ENCODE measurements around the gene SLC25A39.
A peak's percentile ranks its signal among the peaks of the same experiment; 100 is the strongest.
"Not testable (repeated sequence)": the region's sequence is repeated elsewhere in the genome, so short reads cannot be mapped to it uniquely, and the experiment has no call there.

The SLC25A39 gene

DNA sequence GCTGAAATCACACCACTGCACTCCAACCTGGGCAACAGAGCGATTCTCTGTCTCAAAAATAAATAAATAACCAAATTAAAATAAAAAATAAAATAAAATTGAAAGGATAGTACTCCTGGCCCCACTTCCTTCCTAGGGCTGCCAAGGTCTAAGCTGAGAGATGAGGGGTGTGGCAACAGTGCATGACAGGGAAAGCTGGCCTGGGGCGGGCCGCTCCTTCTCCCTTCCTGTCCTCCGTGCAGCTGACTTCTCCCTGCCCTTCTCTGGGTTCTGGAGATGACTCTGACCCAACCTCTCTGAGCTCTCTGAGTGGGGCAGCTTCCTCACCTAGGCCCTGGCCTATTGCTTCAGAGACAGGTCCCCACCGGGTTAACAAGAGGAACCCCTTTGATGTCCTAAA is 8.7 kb upstream of the SLC25A39 start:
- DNase-seq = no peak

- DNase-seq = peak; percentile 28
These were observed 6.7 kb upstream of the SLC25A39 start for GRCh38 chr17:44331249-44331760.

GRCh38 chr17:44330263-44330662 is 5.6 kb upstream of the SLC25A39 start:
- not testable (repeated sequence) for DNase-seq

DNA sequence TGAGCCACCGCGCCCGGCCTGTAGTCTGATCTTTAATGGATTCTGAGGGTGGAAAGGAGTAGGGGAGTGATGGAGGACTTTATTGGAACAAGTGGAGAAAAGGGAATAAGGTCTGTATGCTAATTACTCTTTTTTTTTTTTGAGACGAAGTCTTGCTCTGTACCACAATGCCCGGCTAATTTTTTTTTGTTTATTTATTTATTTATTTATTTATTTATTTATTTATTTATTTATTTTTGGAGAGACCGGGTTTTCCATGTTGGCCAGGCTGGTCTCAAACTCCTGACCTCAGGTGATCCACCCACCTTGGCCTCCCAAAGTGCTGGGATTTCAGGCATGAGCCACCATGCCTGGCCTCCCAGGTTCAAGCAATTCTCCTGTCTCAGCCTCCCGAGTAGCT is 4.9 kb upstream of the SLC25A39 start:
- DNase-seq = not testable (repeated sequence)

DNA sequence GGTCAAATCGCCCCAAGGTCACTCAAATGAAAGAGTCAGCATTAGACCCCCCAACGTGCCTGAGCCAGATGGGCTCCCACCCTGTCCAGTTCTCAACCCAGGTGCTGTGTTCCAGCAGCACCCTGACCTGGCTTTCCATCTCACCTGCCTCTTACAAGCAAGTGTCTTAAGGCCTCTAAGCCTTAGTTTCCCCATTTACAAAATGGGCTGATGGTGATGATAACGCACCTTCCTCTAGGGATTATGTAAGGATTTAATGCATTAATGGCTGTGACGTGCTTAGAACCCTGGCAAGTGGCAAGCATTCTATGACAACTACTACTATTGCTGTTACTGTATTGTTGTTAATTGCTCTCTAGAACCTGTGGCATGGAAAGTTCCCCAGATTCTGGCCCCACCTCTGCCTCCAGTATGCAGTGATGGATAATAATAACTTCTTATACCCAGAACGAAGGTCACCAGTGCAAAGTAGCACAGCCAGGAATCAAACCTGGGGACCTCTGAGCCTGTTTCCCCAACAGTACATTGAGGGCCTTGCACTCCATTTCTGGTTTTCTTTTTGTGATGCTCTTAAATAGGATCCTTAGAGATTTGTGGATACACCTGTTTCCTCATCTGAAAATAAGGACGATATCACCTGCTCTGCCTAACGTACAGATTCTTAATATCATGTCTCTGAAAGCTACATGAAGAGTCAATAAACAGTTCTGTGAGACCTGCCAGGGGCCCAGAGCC is 3.3 kb upstream of the SLC25A39 start:
- DNase-seq = no peak

DNA sequence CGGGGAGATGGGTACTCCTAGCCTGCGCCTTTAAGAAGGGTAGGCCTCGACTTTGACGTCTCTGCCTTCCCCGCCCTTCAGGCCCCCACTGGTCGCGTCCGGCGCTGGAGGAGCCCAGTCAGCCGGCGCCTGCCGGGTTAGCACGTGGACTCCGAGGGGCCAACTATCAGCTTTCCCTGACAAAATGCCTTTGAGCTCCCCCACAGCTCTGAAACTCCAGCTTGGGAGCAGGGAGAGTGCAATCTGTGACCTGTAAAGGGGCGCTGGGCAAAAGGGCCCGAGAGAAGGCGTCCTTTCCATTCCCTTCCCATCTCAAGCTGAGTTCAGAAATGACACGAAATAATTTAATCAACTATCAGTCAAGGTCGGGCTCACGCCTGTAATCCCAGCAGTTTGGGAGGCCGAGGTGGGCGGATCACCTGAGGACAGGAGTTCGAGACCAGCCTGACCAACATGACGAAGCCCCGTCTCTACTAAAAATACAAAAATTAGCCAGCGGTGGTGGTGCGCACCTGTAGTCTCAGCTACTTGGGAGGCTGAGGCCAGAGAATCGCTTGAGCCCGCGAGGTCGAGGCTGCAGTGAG is 2.3 kb upstream of the SLC25A39 start:
- DNase-seq = peak; percentile 90

DNA sequence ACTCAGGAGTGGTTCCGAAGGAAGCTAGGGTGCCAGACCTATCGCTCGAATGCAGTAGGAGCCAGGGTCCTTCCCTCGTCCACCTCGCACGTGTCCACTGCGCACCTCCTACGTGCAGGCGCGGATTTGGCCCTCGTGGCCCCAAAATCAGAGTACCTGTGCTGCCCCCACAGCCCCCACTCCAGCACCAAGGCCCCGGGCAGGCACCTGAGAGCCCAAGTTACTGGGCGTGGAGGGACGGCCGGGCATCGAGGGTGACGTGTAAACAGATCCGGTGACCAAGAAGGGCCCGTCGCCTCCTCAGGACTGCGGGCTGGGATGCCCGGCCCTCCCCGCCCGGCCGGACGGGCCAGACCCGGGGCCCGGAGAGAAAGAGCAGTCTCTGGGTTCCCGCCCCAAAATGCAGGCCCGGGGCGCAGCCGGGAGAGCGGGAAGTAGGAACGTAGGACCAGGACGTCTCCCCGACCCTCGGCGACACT is 492 bp downstream of the SLC25A39 start:
- no peak for DNase-seq

GRCh38 chr17:44323359-44324091 is 1.1 kb downstream of the SLC25A39 start:
- no peak for DNase-seq

DNA sequence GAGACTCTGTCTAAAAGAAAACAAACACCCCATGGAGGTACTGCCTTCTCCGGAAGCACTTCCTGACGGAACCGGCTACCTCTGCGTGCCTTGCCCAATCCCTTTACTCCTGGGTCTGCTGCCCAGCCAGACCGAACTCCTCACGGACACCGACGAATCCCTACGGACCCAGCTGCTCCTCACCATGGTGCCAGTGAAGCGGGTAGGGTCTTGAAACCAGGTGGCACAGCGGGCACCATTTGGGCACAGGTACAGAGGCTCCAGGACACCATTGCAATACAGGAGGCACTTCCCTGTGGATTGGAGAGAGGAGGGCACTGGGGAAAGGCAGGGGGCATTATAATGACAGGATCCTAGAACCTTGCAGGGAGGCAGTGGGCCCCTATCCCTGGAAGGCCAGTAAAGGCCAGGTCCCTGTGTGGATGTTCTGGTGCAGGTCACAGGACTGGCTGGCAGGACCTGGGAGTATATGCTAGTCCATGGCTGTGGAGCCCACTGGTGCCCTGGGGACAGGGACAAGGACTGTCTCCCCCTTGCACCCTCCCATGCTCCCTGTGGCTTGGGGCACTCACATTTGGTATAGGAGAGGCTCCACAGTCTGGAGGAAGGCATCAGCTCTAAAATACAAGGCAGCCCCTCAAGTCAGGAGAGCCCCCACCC is 2.3 kb downstream of the SLC25A39 start:
- DNase-seq = no peak

DNA sequence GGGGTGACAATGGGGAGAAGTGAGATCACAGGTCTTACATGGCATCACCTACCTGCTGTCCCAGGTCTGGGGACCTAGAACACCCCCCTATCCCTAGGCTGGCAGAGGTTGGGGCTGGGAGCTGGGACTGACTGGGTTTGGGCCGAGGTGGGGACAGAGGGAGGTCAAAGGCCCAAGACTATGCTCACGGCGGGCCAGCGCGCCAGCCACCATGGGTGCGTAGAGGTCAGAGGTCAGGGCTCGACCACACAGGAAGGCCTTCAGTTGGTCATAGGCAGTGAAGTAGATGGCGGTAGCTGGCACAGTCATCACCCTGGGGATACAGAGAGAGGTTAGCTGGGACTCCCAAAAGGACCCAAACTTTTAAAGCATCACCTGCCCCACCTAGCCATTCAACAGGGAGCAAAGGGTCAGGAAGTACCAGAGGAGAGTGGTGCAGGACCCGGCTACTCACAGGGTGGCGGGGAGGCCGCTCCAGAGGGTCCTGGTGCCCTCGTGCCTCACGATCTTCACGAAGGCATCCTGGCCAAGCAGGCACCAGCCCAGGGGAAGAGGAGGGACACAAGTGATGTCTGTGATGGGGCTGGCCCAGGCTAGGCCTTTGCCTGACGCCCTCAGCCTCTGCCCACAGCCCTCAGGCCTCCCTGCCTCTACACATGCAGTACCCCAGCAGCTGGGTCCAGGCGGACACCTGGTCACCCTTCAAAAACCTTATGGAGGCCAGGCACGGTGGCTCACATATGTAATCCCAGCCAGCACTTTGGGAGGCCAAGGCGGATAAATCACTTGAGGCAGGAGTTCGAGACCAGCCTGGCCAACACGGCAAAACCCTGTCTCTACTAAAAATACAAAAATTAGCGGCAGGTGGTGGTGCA is 3.1 kb downstream of the SLC25A39 start:
- no peak for DNase-seq

DNA sequence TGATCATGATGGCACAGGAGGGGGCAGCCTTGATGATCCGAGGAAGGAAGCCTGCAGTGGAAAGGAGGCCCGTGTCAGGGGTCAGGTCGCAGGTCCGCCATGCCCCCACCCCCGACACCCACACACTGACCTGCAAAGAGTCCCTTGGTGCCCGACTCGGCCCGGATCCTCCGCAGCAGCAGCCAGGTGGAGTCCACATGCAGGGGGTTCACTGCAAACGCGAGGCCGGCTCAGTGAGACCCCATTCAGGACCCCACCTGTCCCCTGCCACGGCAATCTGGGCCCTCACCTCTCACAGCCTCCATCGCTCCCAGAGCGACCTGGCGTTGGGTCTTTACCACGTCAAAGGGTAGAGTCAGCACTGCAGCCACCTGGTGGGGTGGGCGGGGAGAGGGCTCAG is 4.6 kb downstream of the SLC25A39 start:
- no peak for DNase-seq

- DNase-seq = no peak
These were observed 6.3 kb downstream of the SLC25A39 start for GRCh38 chr17:44318077-44318892.

GRCh38 chr17:44317545-44317944 is 7.1 kb downstream of the SLC25A39 start:
- no peak for DNase-seq

DNA sequence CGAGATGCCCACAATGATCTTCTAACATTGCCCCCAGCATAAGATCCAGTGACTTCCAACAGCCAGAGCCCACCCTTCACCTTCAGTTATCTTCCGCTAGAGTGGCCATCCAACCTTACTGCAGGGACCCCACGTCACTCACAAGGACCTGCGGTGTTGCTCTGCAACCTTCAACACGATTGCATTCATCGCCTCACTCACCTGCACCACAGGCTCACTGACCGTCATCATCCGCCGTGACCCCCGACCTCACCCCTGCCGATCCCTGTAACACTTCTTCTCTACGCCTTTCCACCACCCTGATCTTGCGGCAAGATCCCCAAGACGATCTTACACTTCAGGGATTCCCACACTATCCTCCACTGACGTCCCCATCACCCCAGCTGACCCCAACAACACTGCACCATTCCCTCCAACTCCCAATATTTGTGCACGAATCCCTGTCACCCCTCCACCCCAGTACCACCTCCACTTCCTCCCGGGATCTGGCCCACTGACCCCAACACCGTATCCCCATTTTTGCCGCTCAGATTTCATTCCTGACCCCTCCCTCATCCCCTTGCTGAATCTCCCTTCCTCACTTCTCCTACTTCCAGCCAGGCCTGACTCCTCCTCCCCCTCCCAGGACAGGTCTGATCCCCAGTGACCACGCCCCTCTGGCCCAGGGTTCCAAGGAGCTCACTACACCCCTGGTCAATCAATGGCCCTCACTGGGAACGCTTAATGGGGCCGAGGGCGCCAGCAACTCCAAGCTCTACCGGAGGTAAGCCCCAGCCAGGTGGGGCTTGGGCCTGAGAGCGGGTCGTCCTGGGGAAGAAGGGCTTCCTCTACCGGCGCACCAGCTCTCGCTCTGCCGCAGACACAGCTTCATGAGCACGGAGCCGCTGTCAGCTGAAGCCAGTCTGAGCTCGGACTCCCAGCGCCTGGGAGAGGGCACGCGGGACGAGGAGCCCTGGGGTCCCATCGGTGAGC is 8.6 kb downstream of the SLC25A39 start:
- no peak for DNase-seq

- DNase-seq = peak; percentile 78
These were observed 9.6 kb downstream of the SLC25A39 start for GRCh38 chr17:44314869-44315661.

- no peak for DNase-seq
These were observed 10.1 kb downstream of the SLC25A39 start for GRCh38 chr17:44314524-44314868.

DNA sequence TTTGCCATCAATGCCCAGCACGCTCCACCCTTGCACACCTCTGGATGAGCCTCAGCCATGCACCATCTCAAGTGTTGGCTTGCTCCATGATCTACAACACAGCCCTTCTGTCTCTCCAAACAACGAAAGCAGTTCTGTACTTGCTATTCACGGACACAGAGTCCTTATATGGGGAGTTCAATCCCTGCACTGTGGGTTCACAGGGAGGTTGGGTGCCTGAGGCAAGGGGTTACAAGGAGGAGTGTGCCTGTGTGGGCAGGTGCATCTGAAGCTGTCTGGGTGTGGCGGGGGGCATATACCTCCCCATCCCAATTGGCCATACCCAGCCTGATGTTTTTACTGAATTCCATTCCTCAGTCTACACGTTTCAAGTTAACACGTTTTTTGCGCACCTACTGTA is 10.6 kb downstream of the SLC25A39 start:
- DNase-seq = no peak

- DNase-seq = no peak
These were observed 12.1 kb downstream of the SLC25A39 start for GRCh38 chr17:44312396-44313104.

Data from NCI-H2171 (cell line).